RPMI8226 (cell line): ENCODE measurements around the gene CDK5R1.
"Not testable (repeated sequence)": the region's sequence is repeated elsewhere in the genome, so short reads cannot be mapped to it uniquely, and the experiment has no call there.

Experiments
- DNase-seq: peaks from one replicate; pipeline ENCODE4 v3.0.0-alpha.2; 2015

Gene CDK5R1

DNA sequence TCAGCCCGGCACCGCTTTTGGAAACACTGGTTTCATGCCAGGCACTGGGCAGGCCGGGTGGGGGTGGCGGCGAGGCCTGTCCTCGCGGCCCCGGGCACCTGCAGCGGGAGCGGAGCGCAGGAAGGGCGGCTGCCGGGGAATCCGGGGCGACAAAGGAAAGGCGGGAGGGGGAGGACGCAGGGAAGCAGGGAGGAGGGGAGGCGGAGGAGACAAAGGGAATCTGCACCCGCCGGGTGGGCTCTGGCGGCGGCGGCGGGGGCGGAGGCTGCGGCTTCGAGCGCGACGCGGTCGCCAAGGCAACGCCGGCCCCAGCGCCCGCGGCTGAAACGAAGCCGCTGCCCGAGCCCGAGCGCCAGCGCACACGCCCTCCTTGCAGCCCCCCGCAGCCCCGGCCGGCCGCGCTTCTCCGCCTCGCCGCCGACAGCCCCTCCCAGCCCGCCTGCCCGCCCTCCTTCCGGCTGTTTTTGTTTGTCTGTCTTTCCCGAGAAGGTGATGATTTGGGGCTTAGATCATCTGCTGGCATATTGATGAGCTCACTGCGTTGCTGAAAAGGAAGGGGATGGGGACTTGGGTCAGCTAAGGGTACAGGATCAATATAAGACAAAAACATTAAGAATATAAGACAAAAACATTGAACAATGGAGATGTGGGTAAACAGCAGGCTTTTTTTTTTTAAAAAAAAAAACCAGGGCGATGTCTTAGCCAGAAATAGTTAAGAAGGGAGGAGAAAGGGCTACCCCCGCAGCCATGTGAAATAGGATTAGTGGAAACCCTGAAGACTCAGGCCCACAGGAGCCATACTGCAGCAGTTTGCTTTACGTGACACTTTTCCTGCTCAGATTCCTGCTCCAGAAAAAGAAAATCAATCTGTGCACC lies 32.7 kb downstream of the CDK5R1 start:
- DNase-seq, result peak; percentile 69

DNA sequence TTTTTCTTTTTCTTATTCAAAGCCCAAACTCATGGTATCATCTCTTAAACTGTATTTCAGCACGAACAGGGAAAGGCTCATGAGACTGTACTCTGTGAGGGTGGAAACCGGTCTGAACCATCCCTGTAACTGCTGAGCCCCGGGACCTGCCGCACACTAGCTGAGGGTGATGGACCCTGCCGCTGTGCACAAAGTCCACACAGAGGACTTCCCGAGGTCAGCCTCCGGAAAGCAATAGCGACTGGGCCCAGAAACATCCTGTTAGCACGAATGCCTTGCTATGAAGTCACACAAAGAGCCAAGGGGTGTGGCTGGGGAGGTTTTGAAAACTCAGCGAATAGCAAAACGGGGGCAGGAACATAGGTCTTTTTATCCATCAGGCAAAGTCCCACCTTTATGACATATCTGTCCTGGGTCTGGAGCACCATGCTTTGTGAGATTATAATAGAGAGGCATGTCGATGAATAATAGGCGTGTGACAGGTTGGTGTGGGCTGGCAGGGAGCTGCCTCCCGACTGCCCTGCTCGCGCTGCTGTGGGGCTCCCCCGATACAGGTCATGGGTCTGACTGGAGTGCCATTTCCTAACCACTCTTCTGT lies 33.4 kb downstream of the CDK5R1 start:
- no peak for DNase-seq

DNA sequence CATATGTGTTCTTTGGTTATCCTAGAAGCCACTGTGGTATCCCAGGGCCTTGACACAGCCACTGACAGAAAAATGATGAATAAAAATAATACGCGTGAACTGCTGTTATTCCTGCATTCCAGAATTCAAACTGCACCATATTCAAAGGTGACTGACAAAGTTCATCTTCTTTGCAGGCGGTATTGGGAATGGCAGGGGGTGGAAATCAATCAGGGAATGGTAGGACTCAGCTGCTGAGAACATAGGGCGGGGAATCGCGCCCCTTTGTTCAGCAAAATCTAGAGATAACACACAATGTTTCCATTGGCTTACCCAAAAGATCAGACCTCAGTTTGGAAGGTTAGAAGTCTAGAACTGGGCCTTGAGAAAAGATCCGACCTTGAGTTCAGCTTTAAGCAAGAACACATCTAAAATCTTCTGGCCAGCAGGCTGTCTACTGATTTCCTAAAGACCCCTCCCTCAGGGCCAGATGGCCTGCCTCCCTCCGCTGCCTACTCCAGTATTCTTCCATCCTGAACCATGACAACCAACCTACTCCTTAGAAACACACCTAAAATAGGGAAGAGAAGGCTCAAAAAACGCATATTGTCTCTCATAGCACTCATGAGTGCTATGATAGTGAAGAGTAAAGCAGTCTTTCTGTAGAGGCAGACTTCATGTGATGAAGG lies 34.1 kb downstream of the CDK5R1 start:
- DNase-seq, result no peak

DNA sequence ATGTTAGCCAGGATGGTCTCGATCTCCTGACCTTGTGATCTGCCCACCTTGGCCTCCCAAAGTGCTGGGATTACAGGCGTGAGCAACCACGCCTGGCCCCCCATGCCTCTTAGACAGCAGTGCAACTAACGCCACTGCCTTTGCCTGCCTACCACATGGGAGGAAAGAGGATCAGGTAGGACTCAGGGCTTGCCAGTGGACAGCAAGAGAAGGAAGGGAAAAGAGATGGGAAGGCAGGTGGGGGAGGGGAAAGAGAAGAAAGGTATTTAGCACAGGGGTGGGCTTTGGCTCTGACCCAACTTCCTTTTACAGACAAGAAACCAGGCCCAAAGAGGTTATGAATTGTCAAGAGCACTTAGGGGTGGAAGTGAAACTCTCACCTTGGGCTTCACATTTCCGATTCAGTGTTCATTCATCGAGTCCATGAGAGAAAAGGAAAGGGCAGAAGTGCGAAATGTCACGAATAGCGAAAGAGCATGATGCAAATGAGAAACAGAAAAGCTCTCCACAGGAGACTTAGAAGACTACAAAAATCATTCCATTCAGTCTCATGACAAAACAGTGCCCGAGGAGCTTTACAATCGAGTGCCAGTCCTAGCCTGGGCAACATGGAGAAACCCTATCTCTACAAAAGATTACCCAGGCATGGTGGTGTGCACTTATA lies 36.4 kb downstream of the CDK5R1 start:
- DNase-seq, result peak; percentile 82

DNA sequence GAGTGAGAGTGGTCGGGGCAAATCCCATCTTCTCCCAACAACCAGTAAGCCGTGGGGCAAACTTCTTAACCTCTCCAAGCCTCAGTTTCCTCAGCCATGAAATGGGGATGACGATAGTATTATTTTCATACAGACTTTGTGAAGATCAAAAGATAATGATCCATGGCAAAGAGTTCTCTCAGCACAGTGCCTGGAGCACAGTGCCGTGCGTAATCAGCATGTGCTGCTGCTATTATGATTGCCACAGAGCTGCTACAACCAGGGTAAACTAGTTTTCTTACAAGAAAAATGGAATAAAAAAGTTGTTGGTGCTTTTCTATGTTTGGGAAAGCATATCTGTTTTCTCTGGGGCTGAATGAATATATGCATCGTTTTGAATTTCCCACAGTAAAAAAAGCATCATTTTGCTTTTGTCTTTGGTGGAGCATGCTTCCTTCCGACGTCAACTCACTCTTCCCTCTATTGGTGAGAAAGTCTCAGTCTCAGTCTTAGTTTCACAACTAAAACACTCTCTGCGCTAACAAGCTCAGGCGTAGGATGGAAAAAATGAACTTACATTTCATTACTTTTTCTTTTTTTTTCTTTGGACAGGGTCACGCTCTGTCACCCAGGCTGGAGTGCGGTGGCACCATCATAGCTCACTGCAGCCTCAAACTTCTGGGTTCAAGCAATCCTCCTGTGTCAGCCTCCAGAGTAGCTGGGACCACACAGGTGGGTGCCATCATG lies 37.2 kb downstream of the CDK5R1 start:
- DNase-seq, result no peak

DNA sequence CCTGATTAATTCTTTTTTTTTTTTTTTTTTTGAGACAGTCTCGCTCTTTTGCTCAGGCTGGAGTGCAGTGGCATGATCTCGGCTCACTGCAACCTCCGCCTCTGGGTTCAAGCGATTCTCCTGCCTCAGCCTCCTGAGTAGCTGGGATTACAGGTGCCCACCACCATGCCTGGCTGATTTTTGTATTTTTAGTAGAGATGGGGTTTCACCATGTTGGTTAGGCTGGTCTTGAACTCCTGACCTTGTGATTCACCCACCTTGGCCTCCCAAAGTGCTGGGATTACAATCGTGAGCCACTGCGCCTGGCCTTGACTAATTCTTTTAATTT lies 37.7 kb downstream of the CDK5R1 start:
- DNase-seq, result not testable (repeated sequence)

DNA sequence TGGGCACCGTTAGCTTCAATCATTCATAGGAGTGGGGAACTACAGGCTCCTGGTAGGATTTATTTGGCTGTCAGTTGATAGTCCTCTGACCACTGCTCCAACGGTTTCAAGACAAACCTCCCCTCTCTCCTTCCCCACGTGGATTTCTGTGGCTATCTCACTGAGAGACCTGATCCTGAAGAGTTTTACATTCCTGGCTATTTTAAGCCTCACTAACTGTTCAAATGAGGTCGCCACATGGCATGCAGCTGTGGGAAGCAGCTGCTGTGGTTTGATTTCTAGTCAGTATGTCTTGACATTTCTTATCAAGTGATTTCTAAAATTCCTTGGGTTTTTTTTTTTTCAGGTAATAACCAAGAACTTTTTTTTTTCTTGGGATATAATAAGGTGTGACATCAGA lies 38.3 kb downstream of the CDK5R1 start:
- DNase-seq, result no peak

DNA sequence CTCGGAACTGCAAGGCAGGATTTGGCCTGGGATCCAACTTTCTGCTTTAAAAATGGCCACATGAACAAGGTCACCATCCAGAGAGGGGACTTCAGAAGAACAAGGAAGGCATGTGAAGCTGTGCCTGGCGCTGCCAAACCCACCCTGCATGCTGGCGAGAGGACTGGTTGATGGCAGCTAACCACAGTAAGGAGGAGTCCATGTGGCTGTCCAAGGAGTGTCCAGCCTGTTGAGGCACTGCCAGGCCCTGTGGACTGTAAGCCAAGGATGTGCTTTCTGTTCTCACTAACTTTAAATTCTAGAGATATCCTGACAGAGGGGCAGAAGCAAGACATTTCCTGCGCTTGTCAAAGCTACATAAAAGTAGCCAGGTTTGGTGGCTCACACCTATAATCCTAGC lies 40.4 kb downstream of the CDK5R1 start:
- DNase-seq, result no peak

DNA sequence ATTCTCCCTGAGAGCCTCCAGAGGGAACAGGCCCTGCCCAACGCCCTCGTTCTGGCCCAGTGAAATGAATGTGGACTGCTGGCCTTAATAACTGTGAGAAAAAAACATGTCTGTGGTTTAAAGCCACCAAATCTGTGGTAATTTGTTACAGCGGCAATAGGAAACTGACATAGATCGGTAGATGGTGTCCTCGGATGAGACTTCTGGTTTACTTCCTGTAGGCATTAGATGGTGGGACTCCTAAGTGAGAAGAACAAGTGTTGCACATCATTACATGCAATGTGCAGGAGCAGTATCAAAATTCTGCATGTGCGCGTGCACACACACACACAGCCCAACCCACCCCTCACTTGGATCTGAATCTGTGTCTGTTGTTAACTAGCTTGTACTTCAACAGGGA lies 42.0 kb downstream of the CDK5R1 start:
- no peak for DNase-seq

DNA sequence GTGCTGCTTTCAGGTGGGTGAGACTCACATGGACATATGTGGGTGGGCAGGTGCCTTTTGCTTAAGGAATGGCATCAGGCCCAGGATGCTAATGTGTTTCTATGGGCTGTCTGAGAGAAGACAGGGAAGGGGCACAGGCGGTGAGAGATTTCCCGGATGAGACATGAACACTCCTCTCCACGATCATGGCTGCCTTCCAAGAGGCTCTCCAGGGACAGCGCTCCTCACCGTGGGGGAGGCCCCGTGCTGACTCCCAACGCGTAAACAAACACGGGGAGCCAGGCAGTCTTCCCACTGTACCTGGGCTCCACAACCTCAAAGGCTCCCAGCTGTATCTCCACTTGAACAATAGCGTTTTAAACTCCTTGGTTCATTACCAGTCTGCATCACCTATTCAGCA lies 42.8 kb downstream of the CDK5R1 start:
- DNase-seq, result no peak

DNA sequence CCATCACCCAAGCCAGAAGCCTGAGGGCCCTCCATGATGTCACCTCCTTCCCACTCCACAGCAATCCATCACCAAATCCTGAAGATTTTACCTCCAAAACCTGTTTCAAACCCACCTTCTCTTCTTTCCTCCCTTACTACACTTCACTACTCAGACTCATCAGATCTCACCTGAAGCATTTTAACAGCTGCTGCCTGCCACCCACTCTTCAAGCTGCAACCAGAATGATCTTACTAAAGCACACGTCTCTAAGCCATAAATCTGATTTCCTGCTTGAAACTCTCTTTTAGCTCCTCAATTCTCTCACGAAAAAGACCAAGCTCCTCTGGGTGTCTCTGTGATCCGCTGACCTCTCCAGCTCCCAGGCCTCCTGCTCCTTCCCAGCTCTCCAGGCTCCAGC lies 46.5 kb downstream of the CDK5R1 start:
- no peak for DNase-seq

DNA sequence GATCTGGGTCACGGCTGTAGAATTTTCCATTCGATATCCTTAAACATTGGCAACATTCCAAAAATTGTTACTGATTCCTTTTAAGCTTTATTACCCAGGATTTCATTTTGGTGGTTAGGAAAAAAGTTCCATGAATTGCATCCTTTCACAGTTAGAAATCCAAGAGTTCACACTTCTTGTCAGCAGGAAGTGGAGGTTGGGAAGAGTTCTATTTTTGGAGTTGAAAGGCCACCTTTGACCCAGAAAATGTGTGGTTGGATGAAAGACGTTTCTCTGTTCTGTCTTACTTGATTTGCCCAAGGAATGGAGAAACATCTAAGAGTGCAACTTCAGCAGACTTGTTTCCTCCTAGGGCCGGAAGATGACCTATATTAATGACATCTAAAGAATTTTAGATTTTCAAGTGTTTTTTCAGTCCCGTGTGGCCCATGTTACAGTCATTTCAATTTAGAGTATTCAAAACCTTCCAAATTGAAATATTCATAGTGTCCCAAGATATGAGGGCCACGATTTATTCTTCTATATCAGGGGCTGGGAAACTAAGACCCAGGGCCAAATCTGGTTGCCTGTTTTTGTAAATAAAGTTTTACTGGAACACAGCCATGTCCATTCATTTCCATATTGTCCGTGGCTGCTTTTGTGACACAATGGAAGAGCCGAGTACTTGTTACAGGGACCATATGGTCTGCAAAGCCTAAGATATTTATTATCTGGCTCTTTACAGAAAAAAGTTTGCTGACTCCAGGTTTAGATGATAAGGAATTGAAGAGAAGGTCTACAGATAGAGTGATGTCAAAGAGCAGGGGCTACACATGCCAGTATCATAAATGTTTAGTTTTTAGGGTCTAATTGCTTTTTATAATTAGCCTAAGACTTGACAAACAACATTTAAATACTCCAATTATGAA lies 50.2 kb downstream of the CDK5R1 start:
- peak; percentile 30 for DNase-seq
